ENCODE results near the gene NLRP3. TPM values are rescaled to one million over a fixed set of nuclear protein-coding genes. Genes with fewer than 3 reads are reported as not detected.
"Not testable (repeated sequence)": the region's sequence is repeated elsewhere in the genome, so short reads cannot be mapped to it uniquely, and the experiment has no call there.

Gene NLRP3
- total RNA-seq, 1 donor from 2014 or later = 7.4 TPM

DNA sequence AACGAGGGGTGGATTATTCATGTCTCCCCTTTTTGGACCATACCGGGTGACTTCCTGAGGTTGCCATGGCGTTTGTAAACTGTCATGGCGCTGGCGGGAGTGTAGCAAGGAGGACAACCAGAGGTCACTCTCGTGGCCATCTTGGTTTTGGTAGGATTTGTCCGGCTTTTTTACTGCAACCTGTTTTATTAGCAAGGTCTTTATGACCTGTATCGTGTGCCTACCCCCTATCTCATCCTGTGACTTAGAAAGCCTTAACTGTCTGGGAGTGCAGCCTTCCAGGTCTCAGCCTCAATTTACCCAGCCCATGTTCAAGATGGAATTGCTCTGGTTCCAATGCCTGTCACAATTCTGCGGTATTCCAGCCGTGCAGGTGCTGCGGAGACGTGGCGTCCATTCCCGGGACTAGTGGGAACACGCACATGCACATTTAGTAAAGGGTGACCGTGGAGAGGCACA is 44.1 kb upstream of the NLRP3 start:
- H3K4me3 ChIP-seq (ENCODE audit: low read depth, low read length) = no peak overlapping the region
- no peak for DNase-seq (ENCODE audit: low read depth)
- no peak for TF ChIP-seq CTCF (conservative IDR thresholded peaks at IDR 0.05; ENCODE audit: low read depth, low read length)

- H3K4me3 ChIP-seq (ENCODE audit: low read depth, low read length) = peak overlapping the region; percentile 29
- DNase-seq (ENCODE audit: low read depth) = no peak
- peak; percentile 54 for TF ChIP-seq CTCF (conservative IDR thresholded peaks at IDR 0.05; ENCODE audit: low read depth, low read length)
Measured at GRCh38 chr1:247373721-247374141, 42.2 kb upstream of the NLRP3 start.

DNA sequence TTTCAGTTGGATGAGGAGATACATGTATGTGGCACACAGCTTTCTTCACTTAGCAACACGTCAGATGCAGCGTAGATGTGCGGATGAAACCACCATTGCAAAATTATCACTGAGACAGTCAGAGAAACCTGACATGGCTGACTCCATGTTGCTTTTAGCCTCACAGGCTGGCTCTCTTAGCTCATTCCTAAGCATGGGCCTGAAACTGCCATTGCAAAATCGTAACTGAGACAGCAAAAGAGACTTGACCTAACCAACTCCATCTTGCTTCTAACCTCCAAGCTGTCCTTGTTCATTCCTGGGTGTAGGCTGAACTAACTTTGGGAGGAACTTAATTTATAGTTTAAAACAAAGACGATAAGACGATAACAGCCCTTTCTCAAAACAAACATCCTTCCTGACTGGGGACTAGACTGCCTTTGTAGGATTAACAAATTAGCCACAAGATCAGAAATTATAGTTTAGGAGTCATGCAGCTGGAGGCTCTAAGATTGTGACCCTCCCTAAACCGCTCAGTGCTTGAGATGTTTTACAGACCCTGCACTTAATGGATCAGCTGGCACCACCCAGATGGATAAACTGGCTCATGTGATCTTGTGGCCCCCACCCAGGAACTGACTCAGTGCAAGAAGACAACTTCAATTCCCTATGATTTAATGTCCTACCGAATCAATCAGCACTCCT is 41.2 kb upstream of the NLRP3 start:
- not testable (repeated sequence) for H3K4me3 ChIP-seq (ENCODE audit: low read depth, low read length)

DNA sequence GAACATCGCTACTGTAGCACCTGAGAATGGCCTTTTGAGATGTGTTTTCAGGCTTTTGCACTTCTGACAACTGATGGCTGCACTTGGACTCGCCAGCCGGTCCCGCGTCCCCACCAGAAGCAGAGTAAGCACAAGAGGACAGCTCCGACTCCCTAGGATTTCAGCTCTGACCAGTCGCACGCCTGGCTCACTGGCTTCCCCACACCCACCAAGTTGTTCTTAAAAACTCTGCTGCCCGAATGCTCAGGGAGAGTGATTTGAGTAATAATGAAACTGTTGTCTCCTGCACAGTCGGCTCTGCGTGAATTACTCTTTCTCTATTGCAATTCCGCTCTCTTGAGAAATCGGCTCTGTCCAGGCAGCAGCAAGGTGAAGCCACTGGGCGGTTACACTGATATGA is 40.2 kb upstream of the NLRP3 start:
- no peak for TF ChIP-seq CTCF (conservative IDR thresholded peaks at IDR 0.05; ENCODE audit: low read depth, low read length)
- no peak for DNase-seq (ENCODE audit: low read depth)
- no peak overlapping the region for H3K4me3 ChIP-seq (ENCODE audit: low read depth, low read length)

More for the DNA sequence above, 41.2 kb upstream of the NLRP3 start:
- DNase-seq (ENCODE audit: low read depth) = not testable (repeated sequence)

DNA sequence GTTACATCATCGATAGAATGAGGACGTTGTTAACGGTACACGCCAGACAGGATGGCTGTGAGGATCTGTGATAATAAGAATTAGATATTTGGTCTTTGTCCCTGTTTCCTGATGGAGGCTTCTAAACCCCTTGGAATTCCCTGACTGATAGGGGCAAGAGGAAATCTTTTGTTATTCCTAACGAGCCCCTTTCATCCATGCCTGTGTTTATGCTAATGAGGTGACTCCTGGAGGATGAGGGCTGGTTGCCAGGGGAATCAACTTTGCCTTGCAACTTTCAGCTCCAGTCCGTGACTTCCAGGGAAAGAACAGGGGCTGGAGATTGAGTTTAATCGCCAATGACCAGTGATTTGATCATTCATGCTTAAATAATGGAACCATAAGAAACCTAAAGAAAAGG is 39.3 kb upstream of the NLRP3 start:
- H3K4me3 ChIP-seq (ENCODE audit: low read depth, low read length) = no peak overlapping the region
- DNase-seq (ENCODE audit: low read depth) = no peak
- TF ChIP-seq CTCF (conservative IDR thresholded peaks at IDR 0.05; ENCODE audit: low read depth, low read length) = no peak

- H3K4me3 ChIP-seq (ENCODE audit: low read depth, low read length); DNase-seq (ENCODE audit: low read depth): not testable (repeated sequence)
Measured at GRCh38 chr1:247377656-247378055, 38.3 kb upstream of the NLRP3 start.

GRCh38 chr1:247378334-247379073 is 37.5 kb upstream of the NLRP3 start:
- no peak overlapping the region for H3K4me3 ChIP-seq (ENCODE audit: low read depth, low read length)
- TF ChIP-seq CTCF (conservative IDR thresholded peaks at IDR 0.05; ENCODE audit: low read depth, low read length) = no peak
- DNase-seq (ENCODE audit: low read depth) = no peak

GRCh38 chr1:247385283-247385682 is 30.7 kb upstream of the NLRP3 start:
- TF ChIP-seq CTCF (conservative IDR thresholded peaks at IDR 0.05; ENCODE audit: low read depth, low read length) = no peak
- no peak for DNase-seq (ENCODE audit: low read depth)
- H3K4me3 ChIP-seq (ENCODE audit: low read depth, low read length) = no peak overlapping the region
